Measurements from ENCODE around the gene JPH4.

DNA sequence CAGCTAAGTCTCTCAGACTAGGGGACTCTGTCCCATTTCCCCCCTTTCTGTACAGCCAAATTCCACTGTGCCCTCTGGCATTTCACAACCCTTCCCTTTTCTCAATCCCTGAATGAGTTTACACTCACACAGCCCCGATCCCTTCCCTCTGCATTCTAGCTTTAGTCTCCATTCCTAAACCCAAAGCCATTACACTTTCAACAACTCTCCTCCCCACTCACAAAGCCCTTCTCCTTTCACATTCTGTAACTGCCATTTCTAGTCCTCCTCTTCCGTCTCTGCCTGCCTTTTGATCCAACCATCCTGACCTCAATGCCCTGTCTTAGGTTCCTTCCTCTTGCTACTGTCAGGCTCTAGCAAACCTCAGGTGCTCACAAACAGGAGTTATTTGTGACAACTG, 30.7 kb downstream of the JPH4 start:
- TF ChIP-seq CTCF (IDR thresholded peaks at IDR 0.05) (no peak), POLR2A (IDR thresholded peaks at IDR 0.05) (no peak)
